ENCODE measurements around the gene TEX14.

DNA sequence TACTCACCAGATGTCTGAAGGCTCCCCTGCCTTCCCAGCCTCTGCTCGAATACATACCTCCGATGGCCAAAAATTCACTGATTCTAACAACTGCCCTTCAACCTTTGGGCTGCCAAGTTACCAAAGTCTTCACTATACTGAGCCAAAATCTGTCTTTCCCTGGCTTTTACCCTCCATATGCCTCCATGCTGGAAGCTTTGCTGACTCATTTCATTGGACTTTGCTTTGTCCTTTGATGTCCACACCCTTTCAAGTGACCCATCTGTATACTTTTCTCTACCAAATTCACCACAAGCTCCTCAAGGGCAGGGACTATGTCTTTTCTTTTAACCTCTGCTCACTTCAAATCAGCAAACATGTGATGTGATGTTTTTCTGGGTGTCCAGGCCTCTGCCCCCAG lies 156.4 kb downstream of the TEX14 start:
- TF ChIP-seq POLR2AphosphoS5 (IDR thresholded peaks at IDR 0.05; ENCODE audit: insufficient read depth, low read depth, low read length) (no peak), POLR2A (IDR thresholded peaks at IDR 0.05; ENCODE audit: low read depth, low read length) (no peak), EZH2 (IDR thresholded peaks at IDR 0.05; ENCODE audit: borderline replicate concordance, low read depth, low read length, severe bottlenecking) (no peak), FOS (IDR thresholded peaks at IDR 0.05; ENCODE audit: borderline replicate concordance, insufficient read depth, low read length) (no peak)
- TF ChIP-seq, protein P1, sequence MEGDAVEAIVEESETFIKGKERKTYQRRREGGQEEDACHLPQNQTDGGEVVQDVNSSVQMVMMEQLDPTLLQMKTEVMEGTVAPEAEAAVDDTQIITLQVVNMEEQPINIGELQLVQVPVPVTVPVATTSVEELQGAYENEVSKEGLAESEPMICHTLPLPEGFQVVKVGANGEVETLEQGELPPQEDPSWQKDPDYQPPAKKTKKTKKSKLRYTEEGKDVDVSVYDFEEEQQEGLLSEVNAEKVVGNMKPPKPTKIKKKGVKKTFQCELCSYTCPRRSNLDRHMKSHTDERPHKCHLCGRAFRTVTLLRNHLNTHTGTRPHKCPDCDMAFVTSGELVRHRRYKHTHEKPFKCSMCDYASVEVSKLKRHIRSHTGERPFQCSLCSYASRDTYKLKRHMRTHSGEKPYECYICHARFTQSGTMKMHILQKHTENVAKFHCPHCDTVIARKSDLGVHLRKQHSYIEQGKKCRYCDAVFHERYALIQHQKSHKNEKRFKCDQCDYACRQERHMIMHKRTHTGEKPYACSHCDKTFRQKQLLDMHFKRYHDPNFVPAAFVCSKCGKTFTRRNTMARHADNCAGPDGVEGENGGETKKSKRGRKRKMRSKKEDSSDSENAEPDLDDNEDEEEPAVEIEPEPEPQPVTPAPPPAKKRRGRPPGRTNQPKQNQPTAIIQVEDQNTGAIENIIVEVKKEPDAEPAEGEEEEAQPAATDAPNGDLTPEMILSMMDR (IDR thresholded peaks at IDR 0.05; ENCODE audit: extremely low read depth in 1 of 2, insufficient read depth in 1 of 2, low read depth in 1 of 2, low read length in 2 of 2): no peak
- TF ChIP-seq, protein P2, sequence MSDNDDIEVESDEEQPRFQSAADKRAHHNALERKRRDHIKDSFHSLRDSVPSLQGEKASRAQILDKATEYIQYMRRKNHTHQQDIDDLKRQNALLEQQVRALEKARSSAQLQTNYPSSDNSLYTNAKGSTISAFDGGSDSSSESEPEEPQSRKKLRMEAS (IDR thresholded peaks at IDR 0.05; ENCODE audit: insufficient read depth, insufficient read length): no peak

Data from endothelial cell of umbilical vein (primary cell).